GM12892 (cell line): ENCODE data around the gene TRIM14.

Source experiments
- POLR2A ChIP-seq: IDR thresholded peaks from 2 replicates; pipeline ENCODE4 v1.6.1; 2011; ENCODE audit warnings: low read depth, low read length, control low read depth
- POLR2AphosphoS5 ChIP-seq: IDR thresholded peaks from 2 replicates; pipeline ENCODE4 v1.6.1; 2011; ENCODE audit warnings: low read depth, low read length, control low read depth
- TAF1 ChIP-seq: IDR thresholded peaks from 2 replicates; pipeline ENCODE4 v1.6.1; 2011; ENCODE audit warnings: low read depth, mild to moderate bottlenecking, control low read depth, low read length, borderline replicate concordance

GRCh38 chr9:98080326-98080725, 38.7 kb downstream of the TRIM14 start:
- TF ChIP-seq POLR2AphosphoS5 (no peak), POLR2A (no peak), TAF1 (no peak)
